Stimulated activated CD4-positive, alpha-beta T cell treated with anti-CD3 and anti-CD28 coated beads, TNF-alpha, amount 100 ng/mL, for 1 hour (primary cell): ENCODE data around the gene TMEM109.
A peak's percentile ranks its signal among the peaks of the same experiment; 100 is the strongest.
"Not testable (repeated sequence)": the region's sequence is repeated elsewhere in the genome, so short reads cannot be mapped to it uniquely, and the experiment has no call there.

Experiments used
- DNase-seq, 3 donors: peaks; one replicate each; pipeline ENCODE4 v3.0.0-alpha.2; 2020; ENCODE audit warnings: low read depth in 3 of 3, low spot score in 1 of 3

TMEM109 gene

GRCh38 chr11:60909680-60910280 is 4.2 kb upstream of the TMEM109 start:
- not testable (repeated sequence) for DNase-seq

GRCh38 chr11:60910281-60910687 is 3.7 kb upstream of the TMEM109 start:
- no peak for DNase-seq

- no peak for DNase-seq
Measured at GRCh38 chr11:60910711-60911380, 3.1 kb upstream of the TMEM109 start.

- DNase-seq: no peak
Measured at GRCh38 chr11:60912223-60912850, 1.6 kb upstream of the TMEM109 start.

GRCh38 chr11:60912851-60913528 is 968 bp upstream of the TMEM109 start:
- DNase-seq: no peak

GRCh38 chr11:60914633-60915247 is 782 bp downstream of the TMEM109 start:
- no peak for DNase-seq

GRCh38 chr11:60915248-60915914 is 1.4 kb downstream of the TMEM109 start:
- peak; percentile 26 to 51 (median 36) for DNase-seq

GRCh38 chr11:60916669-60917206 is 2.8 kb downstream of the TMEM109 start:
- DNase-seq: no peak

GRCh38 chr11:60917267-60917666 is 3.3 kb downstream of the TMEM109 start:
- no peak for DNase-seq

GRCh38 chr11:60918251-60918938 is 4.4 kb downstream of the TMEM109 start:
- no peak for DNase-seq

- no peak for DNase-seq
Measured at GRCh38 chr11:60918939-60919265, 4.9 kb downstream of the TMEM109 start.

- no peak for DNase-seq
Measured at GRCh38 chr11:60919320-60919719, 5.4 kb downstream of the TMEM109 start.

- DNase-seq: no peak
Measured at GRCh38 chr11:60919956-60920355, 6.0 kb downstream of the TMEM109 start.

GRCh38 chr11:60921259-60921658 is 7.3 kb downstream of the TMEM109 start:
- no peak for DNase-seq

GRCh38 chr11:60921777-60922335 is 7.9 kb downstream of the TMEM109 start:
- no peak for DNase-seq

GRCh38 chr11:60922906-60923305 is 8.9 kb downstream of the TMEM109 start:
- DNase-seq: no peak

GRCh38 chr11:60923326-60923725 is 9.4 kb downstream of the TMEM109 start:
- no peak for DNase-seq

- no peak for DNase-seq
Measured at GRCh38 chr11:60923800-60924109, 9.8 kb downstream of the TMEM109 start.

GRCh38 chr11:60924110-60924905 is 10.3 kb downstream of the TMEM109 start, which contains the start of gene TMEM132A:
TMEM132A (plus strand) TSS chr11:60924460; CDS start chr11:60924634, 174 bp downstream.
- no peak for DNase-seq
